ENCODE data around the gene NT5DC3.

Gene NT5DC3

GRCh38 chr12:103810111-103810510 lies 30.9 kb downstream of the NT5DC3 start:
- TF ChIP-seq, protein P1, sequence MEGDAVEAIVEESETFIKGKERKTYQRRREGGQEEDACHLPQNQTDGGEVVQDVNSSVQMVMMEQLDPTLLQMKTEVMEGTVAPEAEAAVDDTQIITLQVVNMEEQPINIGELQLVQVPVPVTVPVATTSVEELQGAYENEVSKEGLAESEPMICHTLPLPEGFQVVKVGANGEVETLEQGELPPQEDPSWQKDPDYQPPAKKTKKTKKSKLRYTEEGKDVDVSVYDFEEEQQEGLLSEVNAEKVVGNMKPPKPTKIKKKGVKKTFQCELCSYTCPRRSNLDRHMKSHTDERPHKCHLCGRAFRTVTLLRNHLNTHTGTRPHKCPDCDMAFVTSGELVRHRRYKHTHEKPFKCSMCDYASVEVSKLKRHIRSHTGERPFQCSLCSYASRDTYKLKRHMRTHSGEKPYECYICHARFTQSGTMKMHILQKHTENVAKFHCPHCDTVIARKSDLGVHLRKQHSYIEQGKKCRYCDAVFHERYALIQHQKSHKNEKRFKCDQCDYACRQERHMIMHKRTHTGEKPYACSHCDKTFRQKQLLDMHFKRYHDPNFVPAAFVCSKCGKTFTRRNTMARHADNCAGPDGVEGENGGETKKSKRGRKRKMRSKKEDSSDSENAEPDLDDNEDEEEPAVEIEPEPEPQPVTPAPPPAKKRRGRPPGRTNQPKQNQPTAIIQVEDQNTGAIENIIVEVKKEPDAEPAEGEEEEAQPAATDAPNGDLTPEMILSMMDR (IDR thresholded peaks at IDR 0.05), result no peak

DNA sequence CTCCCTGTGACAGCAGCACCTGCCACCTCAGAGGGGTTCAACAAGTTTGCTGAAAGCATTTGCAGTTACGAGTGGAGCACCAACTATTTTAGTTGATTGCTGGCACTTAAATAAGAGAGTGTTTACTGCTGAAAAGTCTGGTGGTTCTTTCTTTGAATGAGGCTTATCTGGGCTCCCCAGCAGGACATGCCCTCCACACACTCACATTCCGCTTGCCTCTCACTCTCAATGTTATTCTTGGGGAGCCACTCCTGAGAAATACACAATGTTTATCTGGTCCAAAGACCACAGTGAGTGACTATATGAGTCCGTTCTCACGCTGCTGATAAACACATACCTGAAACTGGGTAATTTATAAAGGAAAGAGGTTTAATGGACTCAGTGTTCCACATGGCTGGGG lies 31.9 kb downstream of the NT5DC3 start:
- TF ChIP-seq, protein P1 (IDR thresholded peaks at IDR 0.05), result no peak

DNA sequence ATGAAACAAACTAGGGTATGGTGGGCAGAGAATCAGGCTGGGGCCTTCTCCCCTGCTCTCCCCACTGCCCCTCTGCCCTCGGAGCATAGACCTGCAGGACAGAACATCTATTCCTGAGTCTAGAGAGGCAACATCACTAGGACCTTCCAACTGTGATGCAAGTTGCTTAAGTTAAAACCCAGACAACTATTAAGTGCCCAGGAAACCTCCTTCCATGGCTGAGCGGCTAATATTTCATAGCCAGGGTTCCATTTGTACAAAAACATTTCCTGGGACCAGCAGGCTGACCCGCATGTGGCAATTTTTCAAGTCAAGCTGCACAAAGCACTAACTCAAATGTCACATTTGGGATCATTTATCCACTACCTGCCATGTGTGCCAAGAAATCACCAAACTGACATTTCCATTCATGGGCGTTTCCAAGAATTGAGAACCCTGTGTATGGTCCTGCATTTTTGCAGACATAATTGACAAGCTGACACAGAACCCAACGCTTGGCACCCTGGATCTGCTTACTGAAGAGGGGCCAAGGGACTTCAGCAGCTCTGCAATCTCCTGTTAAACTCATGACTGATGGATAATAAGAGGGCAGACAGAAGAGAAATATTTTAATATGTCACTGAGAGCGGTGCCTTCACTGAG lies 32.7 kb downstream of the NT5DC3 start:
- TF ChIP-seq, protein P1 (IDR thresholded peaks at IDR 0.05), result no peak

GRCh38 chr12:103807561-103808238 lies 33.3 kb downstream of the NT5DC3 start:
- TF ChIP-seq, protein P1 (IDR thresholded peaks at IDR 0.05), result no peak

DNA sequence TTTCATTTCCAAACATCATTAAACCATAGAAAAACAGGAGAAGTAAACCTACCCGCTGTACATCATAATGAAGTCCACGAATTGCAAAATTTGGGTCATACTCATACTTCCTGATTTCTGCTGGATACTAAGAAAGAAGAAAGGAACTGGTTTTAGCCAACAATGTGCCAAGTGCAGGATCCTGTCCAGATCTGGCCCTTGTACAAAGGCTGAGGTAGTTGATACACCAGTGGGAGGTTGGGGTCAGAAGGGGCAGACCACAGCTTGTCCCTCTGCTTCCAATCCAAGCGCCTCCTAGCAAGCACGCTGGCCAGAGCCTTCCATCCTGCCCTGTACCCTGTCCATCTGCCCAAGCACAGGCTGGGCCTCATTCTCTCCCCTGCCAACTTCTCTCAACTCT lies 34.2 kb downstream of the NT5DC3 start:
- TF ChIP-seq, protein P1 (IDR thresholded peaks at IDR 0.05), result no peak

- TF ChIP-seq, protein P1 (IDR thresholded peaks at IDR 0.05), result no peak
These were observed 35.2 kb downstream of the NT5DC3 start for GRCh38 chr12:103805655-103806360.

- TF ChIP-seq, protein P1 (IDR thresholded peaks at IDR 0.05), result no peak
These were observed 37.2 kb downstream of the NT5DC3 start for GRCh38 chr12:103803847-103804246.
